NCI-H187 treated with DMSO at 0.1 percent for 48 hours (cell line): ENCODE results near the gene FKBP9.
"Not testable (repeated sequence)": the region's sequence is repeated elsewhere in the genome, so short reads cannot be mapped to it uniquely, and the experiment has no call there.

Experiments used
- DNase-seq: peaks from one replicate; lab custom pipeline; 2025; lab: John Stamatoyannopoulos, UW

Gene FKBP9, protein sequence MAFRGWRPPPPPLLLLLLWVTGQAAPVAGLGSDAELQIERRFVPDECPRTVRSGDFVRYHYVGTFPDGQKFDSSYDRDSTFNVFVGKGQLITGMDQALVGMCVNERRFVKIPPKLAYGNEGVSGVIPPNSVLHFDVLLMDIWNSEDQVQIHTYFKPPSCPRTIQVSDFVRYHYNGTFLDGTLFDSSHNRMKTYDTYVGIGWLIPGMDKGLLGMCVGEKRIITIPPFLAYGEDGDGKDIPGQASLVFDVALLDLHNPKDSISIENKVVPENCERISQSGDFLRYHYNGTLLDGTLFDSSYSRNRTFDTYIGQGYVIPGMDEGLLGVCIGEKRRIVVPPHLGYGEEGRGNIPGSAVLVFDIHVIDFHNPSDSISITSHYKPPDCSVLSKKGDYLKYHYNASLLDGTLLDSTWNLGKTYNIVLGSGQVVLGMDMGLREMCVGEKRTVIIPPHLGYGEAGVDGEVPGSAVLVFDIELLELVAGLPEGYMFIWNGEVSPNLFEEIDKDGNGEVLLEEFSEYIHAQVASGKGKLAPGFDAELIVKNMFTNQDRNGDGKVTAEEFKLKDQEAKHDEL

DNA sequence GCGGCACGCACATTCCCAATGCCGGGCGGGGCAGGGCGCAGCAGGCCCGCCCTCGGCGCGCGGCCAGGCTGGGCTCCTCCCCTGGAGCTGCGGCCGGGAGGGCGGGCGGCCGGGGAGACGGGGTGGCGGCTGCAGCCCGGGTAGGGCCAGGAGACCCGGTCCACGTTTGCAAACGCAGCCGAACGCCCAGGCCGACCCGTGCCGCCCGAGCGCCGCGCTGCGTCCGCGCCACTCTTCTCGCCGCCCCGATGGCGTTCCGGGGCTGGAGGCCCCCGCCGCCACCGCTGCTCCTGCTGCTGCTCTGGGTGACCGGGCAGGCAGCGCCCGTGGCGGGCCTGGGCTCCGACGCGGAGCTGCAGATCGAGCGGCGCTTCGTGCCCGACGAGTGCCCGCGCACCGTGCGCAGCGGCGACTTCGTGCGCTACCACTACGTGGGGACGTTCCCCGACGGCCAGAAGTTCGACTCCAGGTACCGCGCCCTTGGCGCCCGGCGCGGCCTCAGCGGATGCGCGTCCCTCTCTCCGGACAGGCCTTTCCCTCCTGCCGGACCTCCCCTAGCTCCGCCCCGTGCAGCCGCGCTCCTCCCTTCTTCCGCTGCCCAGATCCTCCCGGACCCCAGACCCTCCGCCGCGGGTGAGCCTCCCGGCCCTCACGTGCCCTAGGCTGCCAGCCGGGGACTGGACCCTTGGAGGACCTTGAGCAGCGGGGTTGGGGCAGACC, at the start of gene FKBP9:
FKBP9 (plus strand) TSS at position 115 of the 720 bp plus-strand sequence; CDS start at position 249, 134 bp downstream.
- DNase-seq, result no peak

- DNase-seq, result no peak
These were observed 47.0 kb upstream of the FKBP9 start for GRCh38 chr7:32910195-32910594.

DNA sequence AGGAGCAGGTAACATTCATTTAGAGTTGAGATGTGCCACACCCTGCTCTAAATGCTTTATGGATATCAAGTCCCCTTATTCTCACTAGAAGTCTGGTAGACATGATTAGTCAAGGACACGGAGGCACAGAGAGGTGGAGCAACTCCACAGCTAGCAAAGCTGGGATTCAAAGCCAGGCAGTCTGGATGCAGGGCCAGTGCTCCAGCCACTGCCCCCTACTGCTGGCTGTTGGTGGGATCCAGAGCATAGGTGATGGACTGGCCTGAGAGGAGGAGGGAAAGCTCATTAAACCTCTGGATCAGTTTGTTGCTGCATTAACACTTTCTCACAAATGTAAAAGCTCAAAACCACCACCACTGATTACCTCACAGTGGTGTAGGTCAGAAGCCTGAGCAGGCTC, 43.1 kb upstream of the FKBP9 start:
- DNase-seq, result no peak

DNA sequence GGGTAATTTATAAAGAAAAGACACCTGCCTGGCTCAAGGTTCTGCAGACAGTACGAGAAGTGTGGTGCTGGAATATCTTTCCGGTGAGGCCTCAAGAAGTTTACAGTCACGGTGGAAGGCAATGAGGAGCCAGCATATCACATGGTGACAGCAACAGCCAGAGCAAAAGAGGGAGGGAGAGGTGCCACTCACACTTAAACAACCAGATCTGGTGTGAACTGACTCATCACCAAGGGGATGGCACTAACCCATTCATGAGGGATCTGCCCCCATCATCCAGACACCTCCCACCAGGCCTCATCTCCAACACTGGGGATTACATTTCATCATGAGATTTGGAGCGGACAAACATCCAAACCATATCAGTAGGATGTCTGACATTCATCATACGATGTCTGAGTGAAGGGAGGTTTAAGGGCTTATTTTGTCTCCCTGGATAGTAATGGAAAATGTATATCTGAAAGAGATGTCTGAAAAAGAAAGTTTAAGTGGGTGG, 42.2 kb upstream of the FKBP9 start:
- no peak for DNase-seq

DNA sequence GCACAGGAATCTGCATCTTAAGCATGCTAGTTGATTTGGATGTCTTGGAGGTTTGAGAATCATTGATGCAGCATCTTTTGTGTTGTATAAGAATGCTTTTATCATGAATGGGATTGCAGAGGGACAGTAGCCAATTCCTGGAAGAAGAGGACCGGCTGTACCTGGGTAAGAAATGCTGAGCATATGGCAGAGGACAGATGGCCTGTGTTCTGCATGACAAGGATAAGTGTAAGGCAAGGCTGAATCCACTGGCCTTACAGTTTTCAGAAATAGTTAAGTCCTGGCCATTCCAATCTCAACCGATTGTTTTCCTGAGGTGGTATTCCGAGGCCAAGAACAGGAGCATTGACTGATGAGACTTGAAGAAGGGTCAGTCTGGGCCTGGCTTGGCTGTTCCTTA, 41.2 kb upstream of the FKBP9 start:
- DNase-seq, result no peak

DNA sequence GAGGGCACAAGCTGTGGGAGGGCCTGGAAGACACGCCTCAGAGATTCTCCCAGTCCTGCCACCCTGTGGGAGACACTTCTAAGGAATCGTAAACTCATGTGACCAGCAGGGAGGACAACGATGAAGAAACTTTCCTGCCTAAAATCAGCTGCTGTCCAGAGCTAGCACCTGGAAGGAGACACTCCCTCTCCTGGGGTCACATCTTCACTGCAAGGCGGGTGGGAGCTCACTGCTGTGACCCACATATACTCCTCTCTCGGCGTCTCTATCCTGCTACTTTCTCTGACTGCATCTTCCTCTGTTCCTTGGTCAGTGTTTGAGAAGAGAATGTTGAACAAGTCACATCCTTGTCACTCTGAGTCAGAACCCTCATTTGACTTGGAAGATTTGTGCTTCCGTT, 40.2 kb upstream of the FKBP9 start:
- DNase-seq, result not testable (repeated sequence)

DNA sequence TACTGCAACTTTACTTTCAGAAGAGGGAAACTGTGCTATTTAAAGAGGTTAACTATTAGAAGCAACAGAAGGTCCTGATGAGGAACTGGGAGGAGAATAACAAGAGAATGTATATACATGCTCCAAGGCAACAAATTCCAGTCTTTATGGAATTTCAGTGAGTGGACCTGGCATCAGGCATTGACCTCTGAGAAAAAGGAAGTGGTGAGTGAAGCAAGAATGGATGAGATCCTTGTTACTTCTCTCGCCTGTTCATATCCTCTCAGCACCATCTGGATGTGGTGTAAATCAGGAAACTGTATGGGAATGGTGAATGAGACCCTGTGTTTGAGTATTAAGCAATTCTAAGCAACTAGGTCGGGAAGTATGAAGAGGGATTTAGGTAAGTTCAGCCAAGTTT, 35.3 kb upstream of the FKBP9 start:
- no peak for DNase-seq

- no peak for DNase-seq
These were observed 28.4 kb upstream of the FKBP9 start for GRCh38 chr7:32928785-32929298.

DNA sequence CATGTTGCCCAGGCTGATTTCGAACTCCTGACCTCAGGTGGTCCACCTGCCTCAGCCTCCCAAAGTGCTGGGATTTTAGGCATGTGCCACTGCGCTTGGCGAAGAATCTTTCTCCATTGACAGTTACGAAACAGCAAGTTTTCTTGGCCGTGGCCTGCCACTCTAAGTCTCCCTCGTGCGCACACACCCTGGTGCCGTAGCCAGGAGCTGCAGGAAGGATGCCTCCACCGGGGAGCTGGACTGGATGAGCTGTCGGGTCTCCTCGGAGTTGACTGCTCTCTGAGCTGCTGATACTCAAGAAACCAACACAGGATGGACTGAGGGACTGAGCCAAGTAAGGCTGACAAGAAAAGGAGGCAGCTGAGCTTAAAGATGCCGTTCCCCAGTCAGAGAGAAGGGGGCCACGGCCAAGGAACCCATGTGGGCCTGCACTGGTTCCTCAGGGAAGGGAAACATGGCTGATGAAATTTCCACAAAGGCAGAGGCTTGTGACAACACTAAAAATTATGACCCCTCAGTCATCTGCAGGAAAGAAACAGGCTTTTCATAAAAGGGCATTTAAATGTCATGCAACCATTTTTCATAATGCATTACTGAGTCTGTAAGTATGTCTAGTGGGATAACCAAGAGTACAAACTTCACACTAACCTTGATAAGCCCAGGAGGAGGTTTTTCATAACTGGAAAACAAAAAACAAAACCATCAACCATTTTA, 27.7 kb upstream of the FKBP9 start:
- DNase-seq, result no peak

- DNase-seq, result no peak
These were observed 26.9 kb upstream of the FKBP9 start for GRCh38 chr7:32930378-32930777.

GRCh38 chr7:32935558-32935957, 21.7 kb upstream of the FKBP9 start:
- no peak for DNase-seq

DNA sequence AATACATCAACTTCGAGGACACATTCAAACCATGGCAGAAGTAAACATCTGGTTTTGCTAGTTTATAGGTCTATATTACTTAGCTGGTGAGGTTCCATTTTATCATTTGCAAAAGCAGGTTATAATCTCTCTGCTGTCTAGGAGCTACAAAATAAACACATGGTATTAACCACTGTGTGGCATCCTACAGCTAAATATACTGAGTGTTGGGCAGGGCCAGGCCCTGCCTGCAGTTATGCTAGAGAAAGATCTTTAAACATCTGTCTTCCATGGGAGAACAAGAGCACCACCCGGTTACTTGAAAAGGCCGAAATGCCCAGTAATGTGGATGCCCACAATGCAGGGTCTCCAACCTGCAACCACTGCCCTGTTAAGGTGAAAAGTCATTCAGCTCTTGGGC, 20.6 kb upstream of the FKBP9 start:
- no peak for DNase-seq

DNA sequence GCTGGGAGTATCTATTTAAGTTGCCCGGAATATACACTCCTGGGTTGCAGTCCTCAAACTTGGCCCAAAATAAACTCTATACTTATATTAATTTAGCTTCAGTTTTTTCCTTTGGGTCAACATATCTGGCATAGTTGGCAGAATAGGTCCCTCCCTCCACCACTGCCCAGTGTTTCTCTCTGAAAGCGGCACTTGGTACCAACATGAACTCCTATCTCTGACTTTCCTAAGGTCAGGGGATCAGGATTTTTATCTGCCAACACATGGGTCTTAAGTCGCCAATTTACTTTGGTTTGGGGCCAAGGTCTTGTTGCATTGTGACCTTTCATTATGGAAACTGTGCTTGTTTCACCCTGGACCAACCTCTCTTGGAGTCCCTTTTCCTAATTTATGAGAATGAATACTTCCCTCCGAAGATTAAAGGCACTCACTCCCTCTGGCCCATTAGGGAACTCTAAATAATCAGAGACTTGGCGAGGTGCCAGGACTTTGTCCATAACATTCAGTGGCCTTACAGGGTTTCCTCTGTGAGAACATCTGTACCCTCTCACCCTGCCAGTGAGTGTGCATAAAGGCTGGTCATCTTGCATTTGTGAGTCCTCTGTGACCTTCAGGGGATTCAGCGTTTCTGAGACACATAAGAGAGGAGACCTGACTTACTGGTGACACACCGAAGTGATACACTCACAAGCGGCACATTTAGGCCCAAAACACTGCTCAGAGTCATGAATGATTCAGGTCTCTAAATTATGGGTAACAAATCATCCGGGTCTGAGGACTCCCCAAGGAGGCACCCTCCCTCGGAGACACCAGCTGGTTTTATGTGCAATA, 19.7 kb upstream of the FKBP9 start:
- DNase-seq, result no peak

- no peak for DNase-seq
These were observed 16.1 kb upstream of the FKBP9 start for GRCh38 chr7:32941181-32941580.

- no peak for DNase-seq
These were observed 15.4 kb upstream of the FKBP9 start for GRCh38 chr7:32941681-32942414.

DNA sequence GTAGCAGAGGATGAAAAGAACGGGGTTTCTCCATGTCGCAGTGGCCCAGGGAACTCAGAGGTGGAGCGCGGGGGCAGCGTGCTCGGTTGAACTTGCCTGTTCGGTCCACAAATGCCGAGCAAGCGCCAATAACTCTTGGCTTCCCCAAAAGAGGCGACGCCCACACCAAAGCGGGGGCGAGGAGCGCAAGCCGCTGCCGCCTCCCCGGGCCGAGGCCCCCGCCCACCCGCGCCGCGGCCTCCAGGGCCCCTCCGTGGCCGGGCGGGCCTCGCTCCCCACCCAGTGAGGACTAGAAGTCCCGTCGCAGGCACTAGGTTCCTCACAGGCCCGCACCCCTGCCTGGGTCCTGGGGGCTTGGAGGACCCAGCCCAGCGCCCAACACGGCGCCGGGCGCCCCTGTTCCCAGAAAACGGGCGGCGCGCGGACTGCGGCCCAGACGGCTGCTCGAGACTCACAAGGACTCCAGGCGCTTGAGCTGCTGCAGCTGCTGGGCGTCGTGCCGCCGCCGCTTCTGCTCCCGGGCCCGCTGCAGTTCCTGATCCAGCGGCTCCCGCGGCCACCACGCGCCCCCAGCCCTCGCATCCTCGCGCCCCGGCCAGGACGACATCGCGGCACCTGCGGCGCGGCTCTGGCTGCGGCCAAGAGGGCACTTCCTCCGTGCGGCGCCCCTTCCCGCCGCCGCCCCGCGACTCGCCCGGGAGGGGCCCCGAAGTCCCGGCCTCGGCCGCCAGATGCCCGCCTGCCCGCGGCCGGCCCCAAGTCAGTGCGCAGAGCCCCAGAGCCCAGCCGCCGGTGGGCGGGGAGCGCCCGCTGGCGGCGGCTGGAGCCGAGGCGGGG, 14.6 kb upstream of the FKBP9 start:
- DNase-seq, result no peak

- DNase-seq, result no peak
These were observed 13.8 kb upstream of the FKBP9 start for GRCh38 chr7:32943252-32944030.

DNA sequence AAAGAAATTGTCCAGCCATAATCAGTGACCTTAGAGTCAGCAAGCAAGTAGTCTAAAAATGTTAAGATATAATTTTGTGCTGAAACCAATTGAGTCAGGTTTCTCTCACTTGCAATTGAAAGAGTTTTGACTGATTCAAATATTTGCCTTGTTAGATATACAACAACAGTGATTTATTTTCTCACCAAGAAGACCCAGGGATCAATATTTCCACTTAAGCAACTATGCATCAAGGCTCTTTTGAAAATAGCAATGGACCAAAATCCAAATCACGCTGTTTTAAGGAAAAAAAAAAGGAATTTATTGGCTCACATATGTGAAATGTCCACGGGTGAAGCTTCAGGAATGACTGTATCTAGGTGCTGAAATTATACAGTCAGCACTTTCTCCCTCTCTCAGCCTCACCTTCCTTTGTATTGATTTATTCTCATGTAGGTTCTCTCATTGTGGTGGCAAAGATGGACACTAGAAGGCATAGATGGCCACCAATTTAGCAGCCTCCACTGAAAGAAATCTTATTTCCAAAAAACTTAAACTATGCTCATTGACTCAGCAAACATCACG, 9.7 kb upstream of the FKBP9 start:
- DNase-seq, result no peak
